DOHH2 (cell line): ENCODE data around the gene KRTAP5-6.

Experiments used
- H3F3A ChIP-seq: fragments of 200-600 bp; sonication (generic), shearing (Covaris generic); 2 replicates; pipeline ENCODE4 v1.6.0; 2016; ENCODE audit warnings: antibody characterized with exemption, mild to moderate bottlenecking; ENCODE audit not compliant: control insufficient read depth, insufficient read depth
- H3K27ac ChIP-seq: fragments of 200-600 bp; sonication (generic); 2 replicates; pipeline ENCODE4 v1.5.1; 2014; ENCODE audit warnings: low read depth, mild to moderate bottlenecking, low read length, moderate library complexity
- H3K27me3 ChIP-seq: fragments of 200-600 bp; sonication (generic); 2 replicates; pipeline ENCODE4 v1.6.1; 2014; ENCODE audit warnings: mild to moderate bottlenecking, low read length, mixed read lengths; ENCODE audit not compliant: control insufficient read depth
- H3K36me3 ChIP-seq: fragments of 200-600 bp; sonication (generic); 2 replicates; pipeline ENCODE4 v1.6.1; 2014; ENCODE audit warnings: mild to moderate bottlenecking, low read length, moderate library complexity, mixed read lengths; ENCODE audit not compliant: control insufficient read depth
- H3K4me1 ChIP-seq: fragments of 200-600 bp; sonication (generic); 2 replicates; pipeline ENCODE4 v1.6.1; 2014; ENCODE audit warnings: mild to moderate bottlenecking, low read length, mixed read lengths; ENCODE audit not compliant: control insufficient read depth
- H3K4me2 ChIP-seq: fragments of 200-600 bp; sonication (generic); 2 replicates; pipeline ENCODE4 v1.6.0; 2014; ENCODE audit warnings: mild to moderate bottlenecking, low read length, moderate library complexity
- H3K4me3 ChIP-seq: fragments of 200-600 bp; sonication (generic); 2 replicates; pipeline ENCODE4 v1.5.1; 2014; ENCODE audit warnings: mild to moderate bottlenecking, low read length, mixed read lengths
- H3K79me2 ChIP-seq: fragments of 200-600 bp; sonication (generic); 2 replicates; pipeline ENCODE4 v1.6.1; 2014; ENCODE audit warnings: mild to moderate bottlenecking, low read length, mixed read lengths; ENCODE audit not compliant: control insufficient read depth
- H3K9me2 ChIP-seq: fragments of 200-600 bp; sonication (generic); replicated peaks from 2 replicates; pipeline ENCODE4 v1.6.1; 2014; ENCODE audit warnings: mild to moderate bottlenecking, low read length, mixed read lengths; ENCODE audit not compliant: control insufficient read depth
- H3K9me3 ChIP-seq: fragments of 200-600 bp; sonication (generic); 2 replicates; pipeline ENCODE4 v1.6.1; 2014; ENCODE audit warnings: antibody characterized with exemption, low read length, mixed read lengths; ENCODE audit not compliant: control insufficient read depth, insufficient read depth
- H4K20me1 ChIP-seq: fragments of 200-600 bp; sonication (generic); 2 replicates; pipeline ENCODE4 v1.6.0; 2014; ENCODE audit warnings: low read depth, mild to moderate bottlenecking, antibody characterized with exemption, low read length, moderate library complexity; ENCODE audit not compliant: control insufficient read depth, insufficient read depth
- EZH2phosphoT487 ChIP-seq: fragments of 200-600 bp; sonication (generic); IDR thresholded peaks from 2 replicates; pipeline ENCODE4 v1.6.1; 2017; ENCODE audit warnings: borderline replicate concordance, mild to moderate bottlenecking, antibody characterized with exemption, low read length, moderate library complexity, mixed read lengths
- TF ChIP-seq, protein P1 (sequence below): fragments of 200-600 bp; sonication (generic); IDR thresholded peaks from one replicate; pipeline ENCODE4 v1.5.1; 2014; ENCODE audit warnings: antibody characterized with exemption, mild to moderate bottlenecking, low read depth, low read length; ENCODE audit not compliant: poor library complexity, severe bottlenecking

KRTAP5-6 gene

DNA sequence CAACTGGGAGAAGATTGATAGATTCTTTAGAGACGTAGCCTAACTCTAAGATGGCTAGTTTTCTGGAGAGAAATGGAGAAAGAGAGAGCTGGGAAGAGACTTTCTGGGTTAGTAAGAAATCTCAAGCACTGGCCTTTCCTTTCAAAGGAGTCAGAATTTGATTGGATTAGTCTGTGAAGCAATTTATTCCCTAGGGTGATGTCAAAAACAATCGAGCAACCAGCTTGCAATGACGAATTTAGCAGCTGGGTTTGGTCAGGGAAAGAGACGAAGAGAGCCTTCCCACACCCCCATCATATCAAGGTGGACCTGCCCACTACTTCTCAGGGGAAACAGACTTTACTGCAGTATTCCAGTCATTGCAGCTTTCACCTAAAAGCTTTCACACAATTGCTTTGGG is 10.8 kb downstream of the KRTAP5-6 start:
- H3K4me2 ChIP-seq, result no peak overlapping the region
- H3K27me3 ChIP-seq, result peaks cover 4% of the 10 kb centered on the region
- H3F3A ChIP-seq, result no peaks in the 10 kb centered on the region
- H3K4me1 ChIP-seq, result peaks cover 13% of the 10 kb centered on the region
- H3K4me3 ChIP-seq, result no peak overlapping the region
- no peaks in the 10 kb centered on the region for H3K9me2 ChIP-seq
- H4K20me1 ChIP-seq, result no peaks in the 10 kb centered on the region
- H3K36me3 ChIP-seq, result no peaks in the 10 kb centered on the region
- H3K27ac ChIP-seq, result no peak overlapping the region
- TF ChIP-seq EZH2phosphoT487, result no peak
- TF ChIP-seq, protein P1, sequence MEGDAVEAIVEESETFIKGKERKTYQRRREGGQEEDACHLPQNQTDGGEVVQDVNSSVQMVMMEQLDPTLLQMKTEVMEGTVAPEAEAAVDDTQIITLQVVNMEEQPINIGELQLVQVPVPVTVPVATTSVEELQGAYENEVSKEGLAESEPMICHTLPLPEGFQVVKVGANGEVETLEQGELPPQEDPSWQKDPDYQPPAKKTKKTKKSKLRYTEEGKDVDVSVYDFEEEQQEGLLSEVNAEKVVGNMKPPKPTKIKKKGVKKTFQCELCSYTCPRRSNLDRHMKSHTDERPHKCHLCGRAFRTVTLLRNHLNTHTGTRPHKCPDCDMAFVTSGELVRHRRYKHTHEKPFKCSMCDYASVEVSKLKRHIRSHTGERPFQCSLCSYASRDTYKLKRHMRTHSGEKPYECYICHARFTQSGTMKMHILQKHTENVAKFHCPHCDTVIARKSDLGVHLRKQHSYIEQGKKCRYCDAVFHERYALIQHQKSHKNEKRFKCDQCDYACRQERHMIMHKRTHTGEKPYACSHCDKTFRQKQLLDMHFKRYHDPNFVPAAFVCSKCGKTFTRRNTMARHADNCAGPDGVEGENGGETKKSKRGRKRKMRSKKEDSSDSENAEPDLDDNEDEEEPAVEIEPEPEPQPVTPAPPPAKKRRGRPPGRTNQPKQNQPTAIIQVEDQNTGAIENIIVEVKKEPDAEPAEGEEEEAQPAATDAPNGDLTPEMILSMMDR, result no peak
- H3K9me3 ChIP-seq, result no peaks in the 10 kb centered on the region
- H3K79me2 ChIP-seq, result no peaks in the 10 kb centered on the region

DNA sequence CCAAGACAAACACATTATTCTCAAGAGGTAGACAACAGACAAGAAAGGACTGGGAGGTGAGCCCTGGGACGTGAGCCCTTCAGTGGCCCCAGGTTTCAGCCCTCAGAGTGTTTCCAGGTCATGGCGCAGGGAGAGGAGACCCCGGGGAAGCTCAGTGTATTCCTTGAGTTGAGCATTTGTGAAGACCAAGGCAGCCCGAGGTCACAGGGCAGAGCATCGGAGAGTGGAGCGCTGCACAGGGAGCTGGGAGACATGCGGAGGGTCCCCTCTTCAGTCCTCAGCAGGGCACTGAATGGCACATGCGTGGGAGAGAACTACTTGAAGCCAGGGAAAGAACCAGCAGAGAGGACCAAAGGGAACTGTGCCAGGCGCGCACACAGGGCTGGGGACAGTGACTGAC is 11.7 kb downstream of the KRTAP5-6 start:
- Histone ChIP-seq H3K4me2 (no peak overlapping the region), H3K4me3 (no peak overlapping the region), H3K9me2 (no peaks in the 10 kb centered on the region), H3K27me3 (peaks cover 4% of the 10 kb centered on the region), H3K4me1 (peaks cover 13% of the 10 kb centered on the region), H3K36me3 (no peaks in the 10 kb centered on the region), H3F3A (no peaks in the 10 kb centered on the region), H3K9me3 (no peaks in the 10 kb centered on the region), H3K27ac (no peak overlapping the region), H3K79me2 (no peaks in the 10 kb centered on the region), H4K20me1 (no peaks in the 10 kb centered on the region)
- TF ChIP-seq, protein P1, result no peak
- no peak for TF ChIP-seq EZH2phosphoT487

DNA sequence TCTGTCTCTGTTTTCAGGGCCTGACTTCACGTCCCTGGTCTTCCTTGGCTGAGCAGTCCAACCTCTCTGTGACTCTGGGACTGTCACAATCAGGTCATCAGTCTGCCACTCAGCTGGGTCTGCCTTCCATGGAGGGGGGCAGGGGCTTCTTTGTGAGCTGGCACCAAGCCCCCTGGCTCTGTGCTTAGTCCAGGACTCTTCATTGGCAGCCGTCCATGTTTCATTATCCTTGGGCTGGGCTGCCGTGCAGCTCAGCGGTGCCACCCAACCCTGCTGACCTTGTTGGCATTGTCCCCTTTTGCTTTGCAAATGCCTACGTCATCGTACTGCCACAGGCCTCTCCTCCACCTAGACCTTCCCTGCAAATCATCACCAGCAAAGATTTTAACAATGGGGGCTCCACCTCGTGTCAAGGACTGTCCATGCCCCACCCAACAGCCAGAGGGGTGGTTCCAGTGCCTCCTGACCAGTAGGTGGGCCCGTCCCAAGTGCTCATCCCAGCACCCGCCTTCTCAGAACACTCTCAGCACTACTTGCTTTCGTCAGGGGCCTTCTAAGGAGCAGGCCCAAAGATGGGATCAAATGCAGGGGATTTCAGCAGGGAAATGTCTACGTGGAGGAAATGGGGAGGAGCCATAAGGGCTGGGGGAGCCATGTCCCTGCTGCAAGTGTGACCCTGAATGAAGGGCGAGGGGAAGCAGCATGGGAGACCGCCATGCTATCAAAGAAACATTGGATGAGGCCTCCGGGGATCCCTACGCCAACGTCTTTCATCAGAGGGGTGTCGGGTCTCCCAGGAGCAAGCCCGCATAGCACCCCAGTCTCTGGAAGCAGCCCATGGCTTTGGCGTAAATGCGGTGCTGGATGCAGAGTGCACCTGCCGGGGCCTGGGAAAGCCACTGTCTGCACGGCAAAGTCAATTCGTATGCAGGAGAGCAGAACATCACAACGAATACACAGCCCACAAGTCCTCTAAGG is 18.2 kb downstream of the KRTAP5-6 start:
- no peaks in the 10 kb centered on the region for H3K79me2 ChIP-seq
- no peaks in the 10 kb centered on the region for H3K36me3 ChIP-seq
- no peak overlapping the region for H3K4me3 ChIP-seq
- H3K27me3 ChIP-seq, result no peaks in the 10 kb centered on the region; the same call in 1 of the 2 replicates
- no peaks in the 10 kb centered on the region for H3K9me2 ChIP-seq
- H4K20me1 ChIP-seq, result no peaks in the 10 kb centered on the region
- H3K4me1 ChIP-seq, result no peaks in the 10 kb centered on the region
- no peak overlapping the region for H3K4me2 ChIP-seq
- TF ChIP-seq EZH2phosphoT487, result no peak
- TF ChIP-seq, protein P1, result no peak
- H3K9me3 ChIP-seq, result no peaks in the 10 kb centered on the region
- H3K27ac ChIP-seq, result no peak overlapping the region
- no peaks in the 10 kb centered on the region for H3F3A ChIP-seq
